ENCODE results near the gene GNA15.
A peak's percentile ranks its signal among the peaks of the same experiment; 100 is the strongest.
"Not testable (repeated sequence)": the region's sequence is repeated elsewhere in the genome, so short reads cannot be mapped to it uniquely, and the experiment has no call there.

The GNA15 gene

DNA sequence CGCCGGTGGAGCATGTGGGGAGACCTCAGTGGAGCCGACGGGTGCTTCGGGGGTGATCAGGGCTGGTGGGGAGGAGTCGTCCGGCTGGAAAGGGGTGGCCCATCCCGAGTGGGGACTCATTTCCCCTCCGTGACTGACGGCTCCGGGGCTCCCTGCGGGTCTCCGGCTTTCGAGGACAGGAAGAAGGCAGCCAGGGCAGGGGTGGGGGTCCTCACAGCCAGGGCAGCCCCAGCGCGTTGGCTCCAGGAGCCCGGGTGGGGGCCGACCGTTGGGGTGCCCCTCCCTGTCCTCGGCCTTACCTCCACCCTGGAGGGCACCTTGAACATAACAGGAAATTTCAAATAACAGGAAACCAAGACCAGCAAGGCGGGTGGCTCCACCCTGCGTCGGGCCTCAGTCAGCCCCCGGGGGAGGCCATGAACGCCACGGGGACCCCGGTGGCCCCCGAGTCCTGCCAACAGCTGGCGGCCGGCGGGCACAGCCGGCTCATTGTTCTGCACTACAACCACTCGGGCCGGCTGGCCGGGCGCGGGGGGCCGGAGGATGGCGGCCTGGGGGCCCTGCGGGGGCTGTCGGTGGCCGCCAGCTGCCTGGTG, 42.6 kb downstream of the GNA15 start, which contains the start of gene S1PR4:
Gene S1PR4 (plus strand): TSS at position 393 of the 596 bp plus-strand sequence. CDS start 24 bp downstream, at position 417.
- DNase-seq: peak; percentile 89

DNA sequence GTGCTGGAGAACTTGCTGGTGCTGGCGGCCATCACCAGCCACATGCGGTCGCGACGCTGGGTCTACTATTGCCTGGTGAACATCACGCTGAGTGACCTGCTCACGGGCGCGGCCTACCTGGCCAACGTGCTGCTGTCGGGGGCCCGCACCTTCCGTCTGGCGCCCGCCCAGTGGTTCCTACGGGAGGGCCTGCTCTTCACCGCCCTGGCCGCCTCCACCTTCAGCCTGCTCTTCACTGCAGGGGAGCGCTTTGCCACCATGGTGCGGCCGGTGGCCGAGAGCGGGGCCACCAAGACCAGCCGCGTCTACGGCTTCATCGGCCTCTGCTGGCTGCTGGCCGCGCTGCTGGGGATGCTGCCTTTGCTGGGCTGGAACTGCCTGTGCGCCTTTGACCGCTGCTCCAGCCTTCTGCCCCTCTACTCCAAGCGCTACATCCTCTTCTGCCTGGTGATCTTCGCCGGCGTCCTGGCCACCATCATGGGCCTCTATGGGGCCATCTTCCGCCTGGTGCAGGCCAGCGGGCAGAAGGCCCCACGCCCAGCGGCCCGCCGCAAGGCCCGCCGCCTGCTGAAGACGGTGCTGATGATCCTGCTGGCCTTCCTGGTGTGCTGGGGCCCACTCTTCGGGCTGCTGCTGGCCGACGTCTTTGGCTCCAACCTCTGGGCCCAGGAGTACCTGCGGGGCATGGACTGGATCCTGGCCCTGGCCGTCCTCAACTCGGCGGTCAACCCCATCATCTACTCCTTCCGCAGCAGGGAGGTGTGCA, 43.3 kb downstream of the GNA15 start:
- DNase-seq: peak; percentile 50

DNA sequence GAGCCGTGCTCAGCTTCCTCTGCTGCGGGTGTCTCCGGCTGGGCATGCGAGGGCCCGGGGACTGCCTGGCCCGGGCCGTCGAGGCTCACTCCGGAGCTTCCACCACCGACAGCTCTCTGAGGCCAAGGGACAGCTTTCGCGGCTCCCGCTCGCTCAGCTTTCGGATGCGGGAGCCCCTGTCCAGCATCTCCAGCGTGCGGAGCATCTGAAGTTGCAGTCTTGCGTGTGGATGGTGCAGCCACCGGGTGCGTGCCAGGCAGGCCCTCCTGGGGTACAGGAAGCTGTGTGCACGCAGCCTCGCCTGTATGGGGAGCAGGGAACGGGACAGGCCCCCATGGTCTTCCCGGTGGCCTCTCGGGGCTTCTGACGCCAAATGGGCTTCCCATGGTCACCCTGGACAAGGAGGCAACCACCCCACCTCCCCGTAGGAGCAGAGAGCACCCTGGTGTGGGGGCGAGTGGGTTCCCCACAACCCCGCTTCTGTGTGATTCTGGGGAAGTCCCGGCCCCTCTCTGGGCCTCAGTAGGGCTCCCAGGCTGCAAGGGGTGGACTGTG, 44.0 kb downstream of the GNA15 start:
- peak; percentile 62 for DNase-seq

DNA sequence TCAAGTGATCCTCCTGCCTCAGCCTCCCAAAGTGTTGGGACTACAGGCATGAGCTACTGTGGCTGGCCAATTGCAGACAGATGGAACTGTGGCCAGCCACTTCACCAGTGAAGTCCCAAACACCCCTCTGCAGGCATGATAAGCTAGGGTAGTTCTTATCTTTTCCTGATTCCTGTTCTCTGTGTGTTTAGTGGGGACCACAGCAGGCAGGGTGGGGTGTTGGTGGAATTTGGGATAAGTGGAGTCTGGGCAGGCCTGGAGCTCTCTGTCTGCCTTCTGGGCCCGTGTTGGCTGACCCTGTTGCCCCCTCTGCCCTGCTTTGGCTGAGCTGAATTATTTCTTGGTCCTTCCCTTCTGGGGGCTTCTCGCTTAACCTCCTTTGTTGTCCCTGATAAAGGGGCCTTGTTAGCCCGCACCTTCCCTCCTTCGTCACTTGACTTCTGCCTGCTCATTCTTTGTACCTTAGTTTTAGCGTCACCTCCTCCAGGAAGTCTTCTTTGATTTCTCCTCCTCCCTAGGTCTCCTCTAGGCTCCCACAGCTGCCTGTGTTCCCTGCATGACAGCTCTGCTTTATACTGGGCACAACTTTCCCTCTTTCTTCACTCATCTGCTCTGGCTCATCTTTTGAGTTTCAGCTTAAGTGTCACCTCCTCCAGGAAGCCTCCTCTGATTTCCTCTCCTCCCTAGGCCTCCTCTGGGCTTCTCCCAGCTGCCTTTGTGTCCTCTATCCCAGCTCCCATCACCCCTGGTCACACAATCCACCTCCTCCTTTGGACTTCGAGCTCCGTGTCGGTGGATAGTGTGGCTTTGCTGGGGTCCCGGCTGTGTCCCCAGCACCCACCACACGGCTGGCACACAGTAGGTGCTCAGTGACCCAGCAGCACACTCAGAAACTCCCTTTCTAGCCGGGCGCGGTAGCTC, 48.1 kb downstream of the GNA15 start:
- DNase-seq: no peak

DNA sequence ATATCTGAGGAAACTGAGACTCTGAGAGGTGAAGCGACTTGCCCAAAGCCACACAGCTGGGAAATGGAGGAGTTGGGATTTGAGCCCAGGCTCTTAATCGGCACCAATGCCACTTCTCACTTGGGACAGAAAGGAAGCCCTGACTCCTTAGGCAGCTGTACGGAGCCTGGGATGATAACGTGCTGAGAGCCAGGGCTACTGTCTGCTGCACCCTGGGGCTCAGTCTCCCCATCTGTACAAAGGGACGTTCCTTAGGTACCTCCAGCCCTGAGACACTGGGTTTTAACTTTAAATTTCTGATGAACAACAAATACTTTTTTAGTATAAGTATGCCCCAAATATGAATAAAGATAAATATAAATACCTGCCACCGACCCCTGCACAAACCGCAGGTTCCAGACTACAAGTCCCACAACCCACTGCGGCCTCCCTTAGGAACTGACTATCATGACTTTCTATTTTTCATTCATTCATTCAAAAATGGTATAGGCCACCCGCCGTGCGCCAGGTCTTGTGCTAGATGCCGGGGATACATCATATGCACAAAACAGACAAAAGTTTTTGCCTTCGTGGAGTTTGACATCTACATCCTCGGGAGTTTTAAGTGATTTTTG, 49.1 kb downstream of the GNA15 start:
- DNase-seq: no peak

DNA sequence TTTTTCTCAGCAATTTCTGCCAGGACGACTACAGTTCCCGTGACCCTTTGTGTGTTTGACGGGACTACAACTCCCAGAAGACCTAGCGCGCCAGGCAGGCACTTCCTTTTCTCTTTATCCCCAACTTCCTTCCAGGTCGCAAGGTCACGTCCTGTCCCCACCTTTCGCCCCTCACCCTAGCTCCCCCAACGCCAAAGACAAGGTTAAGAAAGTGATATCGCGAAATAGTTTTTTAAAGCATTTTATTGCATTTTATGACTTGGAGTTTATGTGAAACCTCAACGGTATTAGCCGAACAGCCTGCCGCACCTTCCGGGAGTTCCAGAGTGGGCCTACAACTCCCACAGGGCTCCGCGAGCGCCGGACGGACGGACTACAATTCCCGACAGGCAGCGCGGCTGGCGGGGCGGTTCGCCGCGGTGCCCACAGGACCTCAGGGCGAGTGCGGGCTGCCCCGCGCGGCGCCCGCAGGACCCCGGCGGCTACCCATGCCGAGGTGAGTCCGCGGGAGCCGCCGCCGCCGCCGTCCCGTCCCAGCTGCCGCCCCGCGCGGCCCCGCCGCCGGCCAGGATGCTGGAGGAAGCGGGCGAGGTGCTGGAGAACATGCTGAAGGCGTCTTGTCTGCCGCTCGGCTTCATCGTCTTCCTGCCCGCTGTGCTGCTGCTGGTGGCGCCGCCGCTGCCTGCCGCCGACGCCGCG, 49.8 kb downstream of the GNA15 start, which contains the start of gene NCLN:
Gene NCLN (plus strand): TSS at position 470 of the 699 bp plus-strand sequence. CDS start 101 bp downstream, at position 571.
- DNase-seq: peak; percentile 96

DNA sequence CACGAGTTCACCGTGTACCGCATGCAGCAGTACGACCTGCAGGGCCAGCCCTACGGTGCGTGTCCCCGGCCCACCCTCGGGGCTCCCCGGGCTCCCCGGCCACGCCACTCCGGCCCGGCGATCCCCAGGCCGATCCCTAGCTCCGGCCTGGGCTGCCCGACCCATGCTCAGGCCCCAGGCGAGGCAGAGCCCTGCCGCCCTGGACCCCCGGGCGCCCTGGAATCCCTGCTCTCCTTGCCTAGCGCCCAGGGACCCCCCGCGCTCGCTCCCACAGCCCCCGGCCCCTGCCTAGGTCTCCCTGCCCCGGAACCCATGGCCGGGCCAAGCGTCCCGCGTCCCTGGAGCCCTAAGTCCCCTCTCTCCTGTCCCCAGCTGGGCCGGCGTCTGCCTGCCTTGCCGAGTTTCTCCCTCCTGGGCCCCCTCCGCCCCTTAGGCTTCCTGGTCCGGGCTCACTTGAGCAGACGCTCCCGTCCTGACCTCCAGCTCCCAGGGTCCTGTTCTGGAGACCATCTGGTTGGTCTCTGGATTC, 50.4 kb downstream of the GNA15 start:
- DNase-seq: no peak

DNA sequence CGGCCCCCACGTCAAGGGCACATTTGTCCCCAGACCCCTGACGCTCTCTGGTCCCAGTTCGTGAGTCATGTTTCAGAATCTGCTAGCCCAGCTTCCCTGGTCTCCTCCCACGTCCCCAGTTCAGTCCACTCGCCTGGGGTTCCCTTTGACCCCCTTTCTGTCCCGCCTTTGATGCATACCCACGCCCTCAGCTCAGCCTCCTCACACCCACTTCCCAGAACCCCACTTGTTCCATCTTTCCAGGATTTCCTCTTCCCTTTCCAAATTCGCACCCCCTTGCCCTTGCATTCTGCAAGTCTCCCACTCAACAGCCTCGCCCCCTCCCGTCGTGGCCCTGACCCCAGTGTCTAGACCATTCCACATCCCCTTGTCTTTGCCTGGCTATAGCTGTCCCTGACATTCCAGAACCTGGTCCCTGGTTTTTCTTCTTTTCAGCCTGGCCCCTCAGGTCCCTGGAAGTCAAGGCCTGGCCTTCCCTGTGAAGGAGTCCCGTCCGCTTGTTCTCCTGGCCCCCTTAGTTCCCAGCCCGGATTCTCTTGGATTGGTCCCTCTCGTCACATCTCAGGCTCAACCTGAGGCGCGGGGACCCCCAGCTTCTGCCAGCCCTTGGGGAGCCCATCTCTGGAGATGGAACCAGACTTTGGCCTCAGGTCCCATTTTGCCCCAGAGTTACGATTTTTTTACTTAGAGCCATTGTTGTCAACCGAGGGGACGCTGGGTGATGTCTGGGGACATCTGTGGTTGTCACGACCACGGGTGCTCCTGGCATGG, 51.2 kb downstream of the GNA15 start:
- DNase-seq: no peak

DNA sequence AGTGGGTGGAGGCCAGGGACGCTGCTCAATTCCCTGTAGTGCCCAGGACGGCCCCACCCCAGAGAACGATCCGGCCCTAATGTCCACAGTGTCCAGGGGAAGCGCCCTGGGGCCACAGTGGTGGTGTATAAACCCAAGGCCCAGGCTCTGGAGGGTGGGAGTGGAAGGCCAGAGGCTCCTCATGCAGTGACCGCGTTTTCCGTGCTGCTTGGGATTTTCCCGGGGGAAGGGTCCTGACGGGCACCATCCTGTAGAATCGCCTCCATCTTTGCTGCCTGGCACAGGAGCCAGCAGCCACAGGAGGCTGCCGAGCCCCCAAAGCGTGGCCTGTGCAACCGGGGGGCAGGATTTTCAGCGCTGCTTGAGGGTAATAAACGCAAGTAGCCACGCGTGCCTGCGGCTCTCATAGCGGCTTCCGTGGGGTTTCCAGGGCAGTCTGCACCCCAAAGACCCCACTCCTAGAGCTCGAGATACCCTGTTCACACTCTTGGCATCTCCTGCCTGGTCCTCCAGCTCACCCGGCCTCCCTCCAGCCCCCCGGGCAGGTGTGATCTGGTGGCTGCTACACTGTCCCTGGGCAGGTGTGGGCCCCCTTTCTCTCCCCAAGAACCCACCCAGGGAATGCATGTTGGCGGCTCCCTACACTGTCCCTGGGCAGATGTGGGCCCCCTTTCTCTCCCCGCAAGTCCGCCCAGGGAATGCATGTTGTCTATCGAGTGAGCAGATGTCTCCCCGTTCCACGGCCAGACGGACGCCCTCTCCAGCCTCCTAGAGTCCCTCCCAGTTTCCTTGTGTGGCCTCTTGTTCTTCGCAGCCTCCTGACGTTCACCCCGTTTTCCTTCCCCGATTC, 52.1 kb downstream of the GNA15 start:
- no peak for DNase-seq

DNA sequence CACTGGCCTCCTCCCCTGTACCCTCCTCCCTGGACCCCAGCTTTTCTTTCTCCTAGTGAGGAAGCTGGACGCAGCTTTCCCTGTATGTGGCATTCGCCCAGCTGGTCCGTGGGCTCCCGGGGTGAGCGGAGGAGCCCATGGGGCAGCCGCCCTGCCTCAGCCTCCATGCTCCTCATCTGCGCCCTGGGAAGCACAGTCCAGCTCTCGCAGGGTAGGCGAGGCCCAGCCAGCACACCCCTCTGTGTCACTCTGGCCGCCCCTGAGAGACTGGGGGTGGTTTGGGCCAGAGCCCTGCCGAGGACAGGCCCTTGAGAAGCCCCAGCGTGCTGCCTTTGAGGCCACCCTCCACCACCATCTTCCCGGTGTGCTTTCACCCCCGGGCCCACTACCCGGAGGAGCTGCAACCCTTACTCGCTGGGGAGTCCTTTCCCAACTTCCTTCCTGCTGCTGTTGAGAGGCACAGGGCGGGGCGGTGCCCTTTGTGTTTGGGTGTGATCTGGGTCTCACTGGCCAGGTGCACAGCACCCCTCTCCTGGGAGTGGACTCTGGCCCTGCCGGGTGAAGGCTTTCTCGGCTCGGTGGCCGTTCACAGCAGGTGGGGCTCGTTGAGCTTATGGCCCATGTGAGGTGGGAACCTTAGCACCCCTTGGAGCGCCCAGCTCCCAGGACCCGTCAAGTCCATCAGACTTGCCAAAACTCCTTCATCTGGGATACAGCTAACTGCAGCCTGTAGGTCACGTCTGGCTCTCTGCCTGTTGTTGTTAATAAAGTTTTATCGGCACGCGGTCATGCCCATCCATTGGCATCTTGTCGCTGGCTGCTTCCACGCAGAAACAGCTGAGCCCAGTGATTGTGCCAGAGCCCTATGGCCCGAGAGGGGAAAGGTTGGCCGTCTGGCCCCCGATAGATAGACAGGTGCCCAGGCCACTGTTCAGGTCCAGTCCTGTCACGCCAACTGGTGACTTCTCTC, 53.1 kb downstream of the GNA15 start:
- no peak for DNase-seq

DNA sequence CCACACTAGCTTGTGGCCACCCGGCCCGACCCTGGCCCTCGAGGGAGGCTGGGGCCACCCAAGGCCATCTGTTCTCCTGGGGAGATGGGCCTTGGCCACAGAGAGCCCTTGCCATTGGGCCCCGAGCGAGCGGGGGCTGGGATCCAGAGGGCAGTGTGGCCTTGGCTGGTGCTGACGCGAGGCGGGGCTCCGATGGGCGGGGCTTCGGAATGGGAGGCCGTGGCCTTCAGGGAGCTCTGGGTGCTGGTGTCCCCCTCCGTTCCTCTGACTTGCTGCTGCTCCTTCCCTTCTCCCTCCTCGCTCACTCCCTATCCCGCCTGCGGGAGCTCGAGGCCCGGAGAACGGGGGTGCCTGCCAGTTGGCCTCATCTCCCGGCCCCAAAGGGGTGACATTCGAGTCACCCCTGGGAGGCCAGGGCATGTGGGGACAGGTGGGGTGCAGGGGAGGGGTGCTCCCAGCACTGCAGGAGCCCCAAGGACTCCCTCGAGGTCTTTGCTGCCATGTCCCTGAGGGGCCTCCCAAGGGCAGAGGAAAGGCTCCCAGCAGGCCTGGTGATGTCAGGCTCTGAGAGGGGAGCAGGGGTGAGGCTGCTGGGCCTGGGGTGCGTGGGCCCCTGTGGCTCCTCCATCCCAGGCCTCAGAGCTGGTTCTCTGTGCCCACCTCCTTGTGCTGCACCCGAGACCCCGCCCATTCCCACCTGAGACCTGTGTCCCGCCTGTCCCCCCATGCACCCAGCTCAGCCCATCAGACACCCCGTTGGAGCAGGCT, 54.1 kb downstream of the GNA15 start:
- DNase-seq: no peak

DNA sequence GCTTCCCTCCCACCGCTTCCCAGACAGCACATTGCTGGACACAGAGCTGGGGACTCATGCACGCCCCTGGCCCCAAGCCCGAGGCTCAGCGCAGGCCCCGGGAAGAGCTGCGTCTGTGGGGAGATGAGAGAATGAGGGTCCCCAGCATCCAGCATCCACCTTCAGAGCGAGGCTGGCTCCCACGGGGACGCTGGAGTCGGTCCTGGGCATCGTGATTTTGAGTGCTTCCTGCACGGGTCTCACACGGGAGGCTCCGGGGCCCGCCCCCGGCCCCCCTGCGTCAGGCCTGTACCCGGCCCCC, 54.6 kb downstream of the GNA15 start:
- DNase-seq: no peak

DNA sequence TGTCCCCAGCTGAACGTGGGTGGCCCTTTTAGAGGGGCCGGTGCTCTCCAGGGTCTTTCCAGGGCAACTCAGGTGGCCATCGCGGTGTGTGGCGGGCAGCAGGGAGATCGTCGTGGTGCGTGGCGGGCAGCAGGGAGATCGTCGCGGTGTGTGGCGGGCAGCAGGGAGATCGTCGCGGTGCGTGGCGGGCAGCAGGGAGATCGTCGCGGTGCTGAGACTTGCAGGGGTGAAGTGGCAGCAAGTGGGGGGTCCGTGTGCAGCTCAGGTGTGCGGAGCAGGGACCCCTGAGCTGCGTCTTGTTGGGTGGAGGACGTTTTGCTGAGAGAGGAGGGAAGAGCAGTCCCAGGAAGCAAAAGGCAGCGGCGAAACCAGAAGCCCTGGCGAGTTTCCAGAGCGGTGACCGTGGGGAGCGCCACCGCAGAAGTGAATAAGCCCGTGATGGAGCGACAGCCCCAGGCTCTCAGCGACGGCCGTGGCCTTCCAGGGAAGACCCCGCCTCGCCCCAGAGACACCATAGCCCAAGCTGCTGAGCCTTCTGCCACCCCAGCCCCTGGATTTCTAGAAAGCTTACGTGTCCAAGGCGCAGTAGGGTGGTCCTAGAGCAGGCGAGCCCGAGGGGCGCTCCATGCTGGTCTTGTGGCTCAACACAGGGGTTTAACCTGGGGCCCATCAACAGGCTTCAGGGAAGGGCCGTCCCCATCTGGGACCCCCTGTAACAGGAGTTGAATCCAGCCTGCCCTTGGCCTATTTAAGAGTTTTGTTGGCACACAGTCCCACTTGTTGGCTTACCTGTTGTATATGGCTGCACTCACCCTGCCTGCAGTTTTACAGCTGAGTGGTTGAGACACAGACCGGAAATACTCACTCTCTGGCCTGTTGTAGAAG, 55.3 kb downstream of the GNA15 start:
- DNase-seq: no peak

DNA sequence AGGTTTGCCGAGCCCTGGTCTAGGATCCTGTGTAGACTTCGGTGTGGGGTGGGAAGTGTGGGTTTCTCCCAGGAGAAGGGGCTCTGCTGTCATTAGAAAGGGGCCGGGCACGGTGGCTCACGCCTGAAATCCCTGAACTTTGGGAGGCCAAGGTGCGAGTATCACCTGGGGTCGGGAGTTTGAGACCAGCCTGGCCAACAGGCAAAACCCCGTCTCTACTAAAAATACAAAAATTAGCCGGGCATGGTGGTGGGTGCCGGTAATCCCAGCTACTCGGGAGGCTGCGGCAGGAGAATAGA, 55.9 kb downstream of the GNA15 start:
- DNase-seq: not testable (repeated sequence)

DNA sequence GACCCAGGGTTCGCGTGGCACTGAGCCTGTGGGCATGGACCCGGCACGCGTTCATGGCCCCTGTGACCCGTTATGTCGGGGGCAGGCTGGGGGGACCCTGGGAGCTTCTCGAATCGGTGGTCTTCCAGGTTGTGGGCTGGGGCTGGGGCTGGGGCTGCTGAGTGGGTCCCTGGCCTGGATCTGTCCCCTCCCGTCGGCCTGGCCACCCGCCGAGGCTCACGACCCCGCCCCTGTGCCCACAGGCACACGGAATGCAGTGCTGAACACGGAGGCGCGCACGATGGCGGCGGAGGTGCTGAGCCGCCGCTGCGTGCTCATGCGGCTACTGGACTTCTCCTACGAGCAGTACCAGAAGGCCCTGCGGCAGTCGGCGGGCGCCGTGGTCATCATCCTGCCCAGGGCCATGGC, 56.4 kb downstream of the GNA15 start:
- no peak for DNase-seq

DNA sequence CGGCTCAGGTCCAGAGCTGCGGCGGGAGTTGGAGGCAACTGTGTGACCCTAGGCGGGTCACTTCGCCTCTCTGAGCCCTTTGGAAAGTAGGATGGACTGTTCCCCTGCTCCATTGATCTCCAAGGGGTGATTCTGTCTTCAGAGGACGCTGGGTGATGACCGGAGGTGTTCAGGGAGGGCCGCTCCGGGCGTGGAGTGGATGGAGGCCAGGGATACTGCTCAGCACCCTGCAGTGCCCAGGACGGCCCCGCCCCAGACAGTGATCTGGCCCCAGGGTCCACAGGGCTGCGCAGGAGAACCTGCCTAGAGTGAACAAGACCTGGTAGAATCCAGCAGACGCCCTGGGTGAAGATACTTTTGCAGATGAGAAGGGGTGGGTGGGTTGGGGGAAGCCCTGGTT, 56.9 kb downstream of the GNA15 start:
- no peak for DNase-seq
